NCI-H2227 treated with DMSO at 0.1 percent for 48 hours (cell line): Measurements from ENCODE around the gene PTPN14.
A peak's percentile ranks its signal among the peaks of the same experiment; 100 is the strongest.
"Not testable (repeated sequence)": the region's sequence is repeated elsewhere in the genome, so short reads cannot be mapped to it uniquely, and the experiment has no call there.

Experiments
- DNase-seq: peaks from one replicate; lab custom pipeline; 2025; lab: John Stamatoyannopoulos, UW

Gene PTPN14

GRCh38 chr1:214541693-214542092, 9.7 kb downstream of the PTPN14 start:
- no peak for DNase-seq

GRCh38 chr1:214541206-214541605, 10.2 kb downstream of the PTPN14 start:
- no peak for DNase-seq

GRCh38 chr1:214540324-214540723, 11.1 kb downstream of the PTPN14 start:
- peak; percentile 94 for DNase-seq

- DNase-seq, result no peak
Observed at GRCh38 chr1:214538496-214538895, 12.9 kb downstream of the PTPN14 start.

- no peak for DNase-seq
Observed at GRCh38 chr1:214537872-214538473, 13.4 kb downstream of the PTPN14 start.

GRCh38 chr1:214537219-214537618, 14.2 kb downstream of the PTPN14 start:
- DNase-seq, result no peak

GRCh38 chr1:214532070-214532469, 19.3 kb downstream of the PTPN14 start:
- DNase-seq, result no peak

- DNase-seq, result no peak
Observed at GRCh38 chr1:214525535-214526019, 25.8 kb downstream of the PTPN14 start.

GRCh38 chr1:214524824-214525223, 26.6 kb downstream of the PTPN14 start:
- no peak for DNase-seq

GRCh38 chr1:214523124-214523824, 28.1 kb downstream of the PTPN14 start:
- DNase-seq, result no peak

GRCh38 chr1:214521458-214521857, 29.9 kb downstream of the PTPN14 start:
- not testable (repeated sequence) for DNase-seq

- peak; percentile 83 for DNase-seq
Observed at GRCh38 chr1:214520544-214521165, 30.7 kb downstream of the PTPN14 start.

GRCh38 chr1:214518361-214518760, 33.0 kb downstream of the PTPN14 start:
- DNase-seq, result no peak

GRCh38 chr1:214516434-214517326, 34.7 kb downstream of the PTPN14 start:
- DNase-seq, result no peak

GRCh38 chr1:214515544-214516433, 35.6 kb downstream of the PTPN14 start:
- no peak for DNase-seq

- peak; percentile 22 for DNase-seq
Observed at GRCh38 chr1:214514819-214515383, 36.5 kb downstream of the PTPN14 start.

GRCh38 chr1:214514032-214514818, 37.2 kb downstream of the PTPN14 start:
- DNase-seq, result peak; percentile 65

- DNase-seq, result no peak
Observed at GRCh38 chr1:214513394-214513793, 38.0 kb downstream of the PTPN14 start.

- DNase-seq, result no peak
Observed at GRCh38 chr1:214511639-214511998, 39.8 kb downstream of the PTPN14 start.
